Occipital lobe (tissue), 2 donors: ENCODE measurements around the gene BICD1. TPM values are rescaled to one million over a fixed set of nuclear protein-coding genes. Genes with fewer than 3 reads are reported as not detected.
A peak's percentile ranks its signal among the peaks of the same experiment; 100 is the strongest.
"Not testable (repeated sequence)": the region's sequence is repeated elsewhere in the genome, so short reads cannot be mapped to it uniquely, and the experiment has no call there.

ENCODE experiments used
- DNase-seq: peaks from one replicate; lab custom pipeline; 2025; lab: John Stamatoyannopoulos, UW
- total RNA-seq: library from RNA; depleted of rRNA; stranded (reverse); fragments of >200 nt; gene quantifications from one replicate; pipeline ENCODE4 v1.2.3, GENCODE V29; 2014

BICD1 gene
- total RNA-seq, 1 donor from 2014 or later, result 52.1 TPM

DNA sequence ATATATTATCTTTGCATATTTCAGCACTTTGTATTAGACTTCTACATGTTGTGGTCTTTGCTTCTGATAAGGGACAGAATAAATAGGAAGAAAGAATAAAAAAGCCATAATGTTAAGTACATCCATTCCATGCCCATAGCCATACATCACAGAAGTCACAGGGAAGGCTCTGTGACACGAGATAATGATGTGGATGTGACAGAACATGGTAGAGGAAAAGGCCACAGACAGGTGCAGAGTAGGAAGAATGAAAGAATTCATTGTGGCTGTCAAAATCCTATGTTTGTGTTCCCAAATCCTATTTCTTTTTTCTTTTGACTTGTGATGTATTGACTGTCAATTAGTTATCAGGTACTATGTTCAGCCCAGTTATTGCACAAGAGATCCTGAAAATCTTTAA is 38.4 kb downstream of the BICD1 start:
- DNase-seq, result no peak

DNA sequence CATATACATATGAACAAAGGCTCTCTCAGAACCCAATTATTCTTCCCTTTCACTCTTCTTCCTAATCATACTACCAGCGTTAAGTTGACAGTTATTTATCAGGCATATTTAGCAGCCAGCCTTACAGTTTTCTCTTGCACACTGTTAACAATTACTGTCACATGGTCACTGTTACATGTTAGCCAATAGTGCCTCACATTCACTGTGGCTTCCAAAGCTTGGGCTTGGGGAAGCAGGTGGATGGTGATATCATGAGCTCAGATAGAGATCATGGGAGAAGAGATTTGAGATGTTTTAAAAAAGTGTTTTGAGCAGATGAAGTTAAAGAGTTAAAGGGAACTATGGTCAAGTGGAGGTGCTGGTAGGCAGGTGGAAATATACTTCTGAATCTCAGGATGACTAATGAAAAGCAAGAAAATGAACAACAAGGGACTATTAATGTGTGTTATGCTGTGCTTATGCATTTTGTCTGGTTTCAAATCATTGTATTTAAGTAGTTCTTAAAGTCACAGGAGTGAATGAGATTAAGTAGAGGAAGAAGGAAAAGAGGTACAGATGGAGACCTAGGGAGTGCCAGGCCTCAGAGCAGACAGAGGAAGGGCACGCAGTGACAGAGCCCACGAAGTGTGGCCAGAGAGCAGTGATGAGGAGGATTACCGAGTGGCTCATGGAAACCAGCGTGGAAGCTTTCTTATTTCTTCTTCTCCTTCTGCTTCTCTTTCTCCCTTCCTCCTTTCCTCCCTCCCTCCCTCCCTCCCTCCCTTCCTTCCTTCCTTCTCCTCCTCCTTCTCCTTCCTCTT is 39.6 kb downstream of the BICD1 start:
- DNase-seq, result no peak

DNA sequence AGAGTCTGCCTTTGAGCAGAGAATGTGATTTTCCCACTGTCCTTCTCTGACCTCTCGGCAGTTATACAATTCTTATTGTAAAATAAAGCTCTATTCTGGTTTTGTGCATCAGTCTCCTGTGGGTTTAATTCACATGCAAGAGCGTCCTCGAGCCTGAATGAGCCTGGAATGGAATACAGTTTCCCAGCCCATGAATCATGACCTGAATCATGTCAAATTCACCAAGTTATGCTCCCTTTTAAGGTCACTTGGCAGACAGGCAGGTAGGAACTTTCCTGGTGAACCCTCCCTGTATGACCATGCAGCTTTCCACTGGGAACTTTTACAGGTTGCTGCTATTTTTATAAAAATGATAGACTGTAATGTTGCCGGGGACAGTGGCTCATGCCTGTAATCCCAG is 41.7 kb downstream of the BICD1 start:
- no peak for DNase-seq

DNA sequence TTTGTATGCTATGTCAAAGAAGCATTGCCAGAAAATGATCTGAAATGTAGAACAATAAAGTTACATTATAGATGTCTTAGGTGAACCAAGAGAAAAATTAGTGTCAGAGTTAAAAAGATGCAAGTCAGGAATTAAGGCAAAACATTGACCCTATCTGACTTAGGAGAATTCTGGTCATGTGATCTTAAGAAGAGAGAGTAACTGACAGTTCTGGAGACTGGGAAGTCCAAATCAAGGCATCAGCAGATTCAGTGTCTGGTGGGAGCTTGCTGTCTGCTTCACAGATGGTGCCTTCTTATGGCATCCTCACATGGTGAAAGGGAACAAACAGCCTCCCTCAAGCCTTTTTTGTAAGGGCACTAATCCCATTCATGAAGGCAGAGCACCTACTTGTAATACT is 42.8 kb downstream of the BICD1 start:
- no peak for DNase-seq

DNA sequence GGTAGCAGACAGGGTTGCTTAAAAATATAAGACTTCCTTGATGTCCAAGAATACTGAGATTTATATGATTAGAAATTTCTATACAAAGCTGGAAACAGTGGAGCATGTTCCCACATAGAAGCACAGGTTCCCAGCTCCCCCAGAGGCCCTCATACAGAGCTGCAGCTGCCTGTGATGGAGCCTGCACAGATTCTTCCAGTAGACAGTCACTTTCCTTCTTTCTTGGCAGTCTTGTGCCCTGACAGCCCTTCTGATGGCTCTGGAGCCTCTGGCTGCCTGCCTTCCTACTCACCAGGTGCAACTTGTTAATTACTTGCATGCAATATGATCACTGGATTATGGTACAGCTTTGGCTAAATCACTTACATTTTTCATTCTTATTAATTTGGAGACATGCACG is 44.4 kb downstream of the BICD1 start:
- no peak for DNase-seq

DNA sequence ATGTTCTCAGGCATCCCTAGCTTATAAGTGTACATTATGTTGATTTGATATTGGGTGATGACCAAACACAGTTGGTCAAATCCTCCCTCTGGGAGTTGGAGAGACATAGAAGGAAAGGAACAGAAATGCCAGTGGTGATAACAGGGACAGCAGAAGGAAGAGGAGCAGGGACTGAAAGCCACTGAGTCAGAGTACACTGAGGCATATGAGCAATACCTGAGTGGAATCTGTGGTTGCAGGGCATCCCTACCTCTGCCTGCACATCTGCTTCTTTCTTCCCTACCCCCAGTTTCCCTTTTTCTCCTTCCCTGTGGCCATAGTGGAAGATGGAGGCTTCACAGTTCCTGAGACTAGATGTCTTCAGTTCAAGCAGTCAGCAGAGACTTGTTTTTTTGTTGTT is 44.9 kb downstream of the BICD1 start:
- DNase-seq, result no peak

DNA sequence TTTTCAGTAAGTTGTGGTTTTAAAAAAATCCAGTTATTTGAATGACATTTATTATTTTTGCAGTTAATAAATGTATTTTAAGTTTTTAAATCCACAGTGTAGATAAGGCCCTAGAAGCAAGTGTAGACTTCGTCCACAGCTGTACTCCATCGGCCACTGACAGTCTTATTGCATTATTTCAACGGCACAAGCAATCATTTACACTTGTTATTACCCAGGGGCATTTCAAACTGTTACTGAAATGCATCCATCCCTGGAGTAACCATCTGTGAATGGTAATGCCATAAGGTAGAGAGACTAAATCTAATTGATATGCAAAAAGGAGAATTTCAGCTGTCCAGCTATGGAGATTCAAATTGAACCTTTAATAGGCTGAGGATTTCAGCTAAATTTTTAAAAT is 48.4 kb downstream of the BICD1 start:
- DNase-seq, result no peak

DNA sequence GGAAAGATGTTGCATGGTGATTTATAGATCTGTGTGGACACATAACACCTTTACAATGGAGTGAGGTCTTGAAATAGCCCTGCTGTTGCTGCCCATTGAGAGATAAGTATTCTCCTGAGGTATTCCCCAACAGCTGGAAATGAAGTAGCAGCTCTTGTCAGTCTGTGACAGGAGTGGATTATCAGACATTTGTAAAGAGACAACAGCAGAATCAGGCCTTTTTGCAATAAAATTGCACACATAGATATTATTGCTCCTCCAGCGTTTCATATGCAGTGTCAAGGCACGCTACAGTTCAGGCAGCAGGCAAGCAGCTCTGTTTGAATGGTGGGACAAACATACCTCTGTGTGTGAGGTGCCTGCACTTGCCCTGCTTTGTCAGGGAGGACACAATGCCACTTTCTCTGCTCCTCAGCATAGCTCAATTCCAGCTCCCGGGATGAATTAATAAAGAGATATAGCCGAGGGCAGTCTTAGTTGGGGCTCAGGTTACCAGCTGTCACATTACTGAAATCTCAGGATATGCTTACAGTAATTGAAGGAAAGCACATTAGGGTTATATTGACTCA is 49.4 kb downstream of the BICD1 start:
- DNase-seq, result no peak

DNA sequence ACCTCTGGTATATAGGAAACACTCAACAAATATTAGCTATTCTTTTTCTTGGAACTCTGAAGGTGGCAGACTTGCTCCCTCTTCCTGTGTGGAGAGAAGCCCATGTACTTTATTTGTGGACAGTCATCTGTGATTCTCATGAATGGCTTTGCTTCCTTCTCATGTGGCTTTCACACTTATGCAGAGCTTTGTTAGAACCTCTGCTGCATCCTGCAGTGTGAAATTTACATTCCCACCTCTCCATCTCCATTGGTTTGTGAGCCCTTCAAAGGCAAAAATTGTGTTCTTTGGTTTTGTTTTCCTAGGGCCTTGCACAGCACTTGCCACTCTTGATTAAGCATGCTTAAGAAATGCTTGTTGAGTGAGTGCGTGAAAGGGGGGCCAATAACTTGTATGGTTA is 51.9 kb downstream of the BICD1 start:
- DNase-seq, result no peak

DNA sequence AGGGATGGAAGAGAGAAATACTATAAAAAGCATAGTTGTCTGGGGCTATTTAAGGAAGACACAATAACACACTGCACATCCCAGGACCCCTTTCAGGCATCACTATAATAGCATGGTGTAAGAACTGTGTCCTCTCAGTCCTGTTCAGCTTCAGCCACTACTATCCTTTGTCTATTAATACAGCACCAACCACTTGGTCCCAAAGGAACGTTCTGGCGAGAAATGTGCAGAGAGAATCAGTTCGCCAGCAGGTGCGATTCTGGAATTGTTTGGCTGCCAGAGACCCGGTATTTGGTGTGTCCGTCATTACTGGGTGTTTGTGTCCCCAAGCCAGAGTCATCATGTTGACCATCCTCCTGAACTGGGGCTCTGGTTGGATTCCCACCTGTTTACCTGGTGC is 52.7 kb downstream of the BICD1 start:
- no peak for DNase-seq

DNA sequence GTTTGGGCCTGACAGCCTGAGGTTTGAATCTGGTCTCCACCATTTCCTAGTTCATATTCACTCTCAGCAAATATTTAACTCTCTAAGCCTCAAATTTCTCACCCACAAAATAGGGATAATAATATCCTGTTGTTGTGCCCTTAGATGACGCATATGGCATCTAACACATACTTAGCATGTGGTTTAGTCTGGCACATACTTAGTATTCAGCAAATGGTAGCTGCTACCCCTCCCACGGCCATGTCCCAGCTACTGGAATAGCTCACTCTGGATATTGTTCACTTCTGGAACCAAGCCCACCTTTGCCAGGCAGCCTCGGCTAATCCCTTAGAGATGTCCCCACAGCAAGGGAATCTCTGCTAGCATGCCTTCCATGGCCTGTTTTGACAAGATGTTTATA is 53.3 kb downstream of the BICD1 start:
- peak; percentile 49 for DNase-seq

DNA sequence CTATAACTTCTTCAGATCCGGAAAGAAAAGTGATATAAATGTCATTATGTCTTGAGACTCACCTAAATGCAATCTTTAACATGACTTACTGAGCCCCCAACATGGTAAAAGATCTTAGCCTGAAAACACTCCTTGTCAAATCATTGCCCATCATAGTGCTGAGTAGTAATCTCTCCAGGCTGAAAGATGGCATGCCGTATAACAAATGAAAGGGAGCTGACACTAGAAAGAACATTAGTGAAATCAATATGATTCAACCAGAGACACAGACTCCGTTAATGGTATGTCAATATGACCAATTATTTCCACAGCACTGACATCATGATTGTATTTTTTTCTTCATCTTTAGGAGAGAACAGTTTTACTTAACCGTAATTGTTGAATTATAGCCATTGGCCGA is 54.4 kb downstream of the BICD1 start:
- DNase-seq, result no peak

DNA sequence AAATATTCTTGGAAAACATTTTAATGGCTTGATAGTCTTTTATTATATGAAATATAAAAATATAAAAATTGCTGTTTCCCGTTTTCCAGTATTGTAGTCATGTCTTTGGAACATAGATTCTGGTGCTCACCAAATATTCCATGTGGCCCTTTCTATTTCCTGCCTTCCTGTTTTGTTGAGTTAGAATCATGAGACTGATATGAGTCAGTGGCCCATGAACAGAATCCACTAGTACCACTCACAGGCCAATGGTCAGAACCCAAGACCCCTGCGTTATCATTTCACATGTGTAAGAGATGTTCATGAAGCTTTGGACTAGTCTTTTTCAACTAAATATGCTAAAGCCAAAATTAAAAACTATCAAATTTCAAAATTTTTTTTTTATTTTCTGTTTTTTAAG is 56.9 kb downstream of the BICD1 start:
- DNase-seq, result no peak

DNA sequence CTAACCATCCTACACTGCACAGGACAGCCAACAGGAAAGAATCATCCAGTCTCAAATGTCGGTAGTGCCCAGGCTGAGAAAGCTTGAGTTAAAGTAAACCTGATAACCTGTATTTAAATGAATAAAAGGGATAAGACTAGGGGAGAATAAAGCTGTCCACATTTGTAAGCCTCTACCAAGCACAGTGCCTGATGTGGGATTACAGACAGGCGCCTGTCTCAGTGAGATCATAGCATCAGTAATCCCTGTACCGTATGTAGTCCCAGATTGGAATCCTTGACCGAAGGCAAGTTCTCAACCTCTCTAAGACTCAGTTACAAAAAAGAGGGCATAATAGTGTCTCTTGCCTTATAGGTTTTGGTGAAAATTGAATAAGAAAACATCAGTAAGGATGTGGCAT is 59.9 kb downstream of the BICD1 start:
- no peak for DNase-seq

DNA sequence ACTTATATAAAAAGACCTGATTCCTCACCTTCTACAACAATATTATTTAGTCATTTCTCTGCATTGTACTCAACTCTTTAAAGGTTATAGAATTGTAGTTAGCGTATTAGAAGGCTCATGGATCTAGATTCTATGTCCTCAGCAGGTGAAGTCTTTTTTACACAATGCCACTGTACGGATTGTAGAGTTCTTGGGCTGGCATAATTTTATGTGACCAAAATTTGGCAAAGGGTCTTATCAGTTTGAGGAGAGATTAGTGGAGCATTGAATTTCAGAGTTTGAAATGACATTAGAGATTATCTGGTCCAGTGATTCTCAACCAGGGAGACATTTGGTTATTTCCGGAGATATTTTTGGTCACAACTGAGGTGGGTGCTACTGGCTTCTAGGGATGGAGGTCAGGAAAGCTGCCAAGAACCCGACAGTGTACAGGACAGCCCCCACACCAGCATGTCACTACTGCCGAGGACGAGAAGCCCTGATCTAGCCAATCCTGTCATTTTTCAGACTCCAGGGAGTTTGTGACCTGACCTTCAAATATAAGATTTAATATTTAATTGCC is 63.9 kb downstream of the BICD1 start:
- no peak for DNase-seq

DNA sequence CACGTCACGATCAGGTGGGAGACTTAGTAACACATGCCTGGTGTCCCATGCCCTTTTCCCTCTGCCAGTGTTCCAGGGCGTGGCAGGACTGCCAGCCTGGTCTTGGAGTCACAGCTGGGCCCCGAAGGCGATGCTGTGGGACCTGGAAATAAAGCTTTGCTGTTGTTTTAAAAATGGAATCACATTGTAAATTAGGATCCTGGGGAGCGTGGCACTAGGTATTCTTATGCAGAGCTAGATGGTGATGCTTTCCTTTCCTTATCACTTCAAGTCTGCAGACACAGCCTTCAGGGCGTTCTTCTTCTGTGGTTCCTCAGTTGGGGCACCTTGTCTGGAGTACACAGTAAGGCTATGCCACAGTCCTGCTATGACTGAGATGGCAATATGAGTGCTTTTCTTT is 64.6 kb downstream of the BICD1 start:
- no peak for DNase-seq

DNA sequence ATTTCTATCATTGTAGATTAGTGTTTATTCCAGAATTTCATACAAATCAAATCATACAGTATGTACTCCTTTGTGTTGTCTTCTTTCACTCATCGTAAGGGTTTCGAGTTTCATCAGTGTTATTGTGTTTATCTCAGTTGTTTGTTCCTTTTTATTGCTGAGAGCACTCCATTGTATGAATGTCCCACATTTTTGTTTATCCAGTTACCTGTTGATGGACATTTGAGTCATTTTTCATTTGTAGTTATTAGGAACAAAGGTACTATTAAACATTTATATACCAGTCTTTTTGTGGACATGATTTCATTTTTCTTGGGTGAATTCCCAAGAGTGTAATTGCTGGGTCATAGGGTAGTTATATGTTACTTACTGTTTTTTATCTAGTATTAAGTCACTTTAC is 70.0 kb downstream of the BICD1 start:
- no peak for DNase-seq

DNA sequence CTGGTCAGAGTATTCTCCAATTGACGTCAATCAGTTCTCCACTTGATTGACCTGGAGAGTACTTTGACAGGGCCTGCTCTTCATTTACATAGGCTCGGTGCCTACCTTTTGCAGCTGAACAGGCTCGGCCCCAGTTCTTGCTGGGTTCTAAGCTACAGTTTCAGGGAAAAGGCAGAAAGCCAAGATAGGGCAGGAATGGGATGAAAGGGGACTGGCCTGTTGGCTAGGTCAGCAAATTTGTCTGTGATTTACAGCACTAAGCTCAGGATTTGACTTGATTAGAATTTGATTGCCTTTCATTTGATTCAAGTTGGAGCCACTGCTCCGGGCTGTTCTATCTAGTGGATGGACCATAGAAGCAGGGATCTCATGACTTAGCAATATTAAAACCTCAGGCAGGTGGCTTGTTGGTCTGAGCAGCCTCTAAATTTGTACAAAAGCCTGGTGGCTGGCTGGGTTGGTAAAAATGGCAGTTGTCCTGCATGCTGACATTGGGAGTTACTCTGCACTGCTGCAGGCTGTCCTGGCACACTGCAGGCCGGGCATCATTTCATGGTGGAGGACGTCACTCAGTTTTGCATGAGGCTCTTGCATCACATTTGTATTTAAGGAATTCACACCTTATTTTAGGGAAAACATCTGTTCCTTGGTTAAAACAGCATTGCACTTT is 71.8 kb downstream of the BICD1 start:
- DNase-seq, result no peak

DNA sequence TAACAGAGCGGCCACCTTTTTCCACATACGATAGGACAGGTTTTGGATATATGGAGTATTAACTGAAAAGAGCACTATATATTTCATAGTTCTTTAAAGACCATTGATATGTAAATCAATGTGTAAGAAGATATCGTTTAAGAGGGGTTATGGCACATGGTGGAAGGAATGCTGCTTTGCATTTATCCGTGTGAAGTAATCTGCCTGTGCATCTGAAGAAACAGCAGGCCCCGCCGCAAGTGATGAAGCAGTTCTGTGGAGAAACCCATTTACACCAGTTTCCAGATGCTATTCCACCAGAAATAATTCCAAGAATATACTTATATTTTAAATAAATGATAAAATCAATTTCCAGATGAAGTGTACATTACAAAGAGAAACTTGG is 72.4 kb downstream of the BICD1 start:
- no peak for DNase-seq

DNA sequence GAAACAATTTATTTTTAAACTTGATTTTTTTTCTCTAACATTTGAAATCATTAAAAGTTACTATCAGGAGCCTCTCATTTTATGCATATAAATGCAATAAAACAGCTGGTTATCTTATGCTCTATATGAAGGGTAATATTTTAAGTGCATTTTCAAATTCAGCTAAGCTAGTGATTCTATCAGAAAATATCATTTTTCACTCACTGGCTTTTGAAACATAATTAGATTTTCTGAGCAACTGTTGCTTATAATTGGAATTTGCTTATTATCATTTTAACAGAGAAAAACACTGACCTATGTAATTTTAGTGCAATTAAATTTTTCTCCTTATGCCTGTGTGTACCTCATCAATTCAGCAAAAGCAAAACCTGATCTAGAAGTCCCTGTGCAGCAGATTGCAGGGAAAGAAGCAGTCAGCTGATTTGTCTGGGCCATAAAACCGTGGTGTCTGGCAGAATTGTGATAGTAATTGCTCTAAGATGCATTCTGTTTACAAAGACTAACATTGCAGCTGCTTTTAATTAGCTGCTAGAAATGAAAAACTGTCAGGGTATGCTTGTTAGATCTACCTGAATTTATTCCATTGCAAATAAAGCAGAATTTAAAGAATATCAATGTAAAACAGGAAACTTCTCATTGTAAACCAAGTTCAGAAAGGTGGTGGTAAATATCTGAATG is 75.0 kb downstream of the BICD1 start:
- no peak for DNase-seq

DNA sequence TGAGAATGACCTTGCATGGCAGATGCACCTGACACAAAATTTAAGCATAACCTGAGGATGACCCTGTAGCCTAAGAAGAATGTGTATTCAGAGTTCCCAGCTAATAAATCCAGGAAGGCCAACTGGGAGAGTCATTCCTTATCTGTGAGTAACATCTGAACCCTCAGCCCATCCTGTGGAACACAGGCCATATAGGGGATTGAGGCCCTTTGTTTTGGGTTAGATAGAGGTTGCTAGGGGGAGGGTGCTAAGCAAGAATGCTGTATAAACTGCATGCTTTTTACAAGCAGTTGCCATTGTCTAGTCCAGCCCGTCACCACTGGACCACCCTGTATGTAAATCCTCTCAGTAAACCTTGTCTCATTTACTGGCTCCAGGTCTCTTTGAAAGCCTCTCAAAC is 77.0 kb downstream of the BICD1 start:
- DNase-seq, result no peak

DNA sequence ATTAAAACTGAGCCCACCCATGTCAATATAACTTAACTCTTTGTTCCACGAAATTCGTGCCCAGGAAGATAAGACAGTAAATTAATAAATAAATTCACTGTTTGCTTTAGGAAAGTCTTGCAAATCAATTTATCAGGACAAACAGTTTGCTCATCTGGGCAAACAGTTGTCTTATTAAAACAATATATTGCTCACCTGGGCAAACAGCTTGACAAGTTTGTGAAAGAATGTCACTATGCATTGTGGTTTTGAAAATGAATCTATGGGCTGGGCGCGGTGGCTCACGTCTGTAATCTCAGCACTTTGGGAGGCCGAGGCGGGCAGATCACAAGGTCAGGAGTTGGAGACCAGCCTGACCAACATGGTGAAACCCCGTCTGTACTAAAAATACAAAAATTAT is 80.5 kb downstream of the BICD1 start:
- DNase-seq, result not testable (repeated sequence)
